HG02678 (cell line): ENCODE measurements around the gene PHF13.

ENCODE experiments used
- ATAC-seq: cut with Tn5 transposase; IDR thresholded peaks from one replicate; pipeline ENCODE4 v1.9.1; 2021; ENCODE audit warnings: mild to moderate bottlenecking, moderate library complexity; ENCODE audit not compliant: unreplicated experiment

The PHF13 gene

DNA sequence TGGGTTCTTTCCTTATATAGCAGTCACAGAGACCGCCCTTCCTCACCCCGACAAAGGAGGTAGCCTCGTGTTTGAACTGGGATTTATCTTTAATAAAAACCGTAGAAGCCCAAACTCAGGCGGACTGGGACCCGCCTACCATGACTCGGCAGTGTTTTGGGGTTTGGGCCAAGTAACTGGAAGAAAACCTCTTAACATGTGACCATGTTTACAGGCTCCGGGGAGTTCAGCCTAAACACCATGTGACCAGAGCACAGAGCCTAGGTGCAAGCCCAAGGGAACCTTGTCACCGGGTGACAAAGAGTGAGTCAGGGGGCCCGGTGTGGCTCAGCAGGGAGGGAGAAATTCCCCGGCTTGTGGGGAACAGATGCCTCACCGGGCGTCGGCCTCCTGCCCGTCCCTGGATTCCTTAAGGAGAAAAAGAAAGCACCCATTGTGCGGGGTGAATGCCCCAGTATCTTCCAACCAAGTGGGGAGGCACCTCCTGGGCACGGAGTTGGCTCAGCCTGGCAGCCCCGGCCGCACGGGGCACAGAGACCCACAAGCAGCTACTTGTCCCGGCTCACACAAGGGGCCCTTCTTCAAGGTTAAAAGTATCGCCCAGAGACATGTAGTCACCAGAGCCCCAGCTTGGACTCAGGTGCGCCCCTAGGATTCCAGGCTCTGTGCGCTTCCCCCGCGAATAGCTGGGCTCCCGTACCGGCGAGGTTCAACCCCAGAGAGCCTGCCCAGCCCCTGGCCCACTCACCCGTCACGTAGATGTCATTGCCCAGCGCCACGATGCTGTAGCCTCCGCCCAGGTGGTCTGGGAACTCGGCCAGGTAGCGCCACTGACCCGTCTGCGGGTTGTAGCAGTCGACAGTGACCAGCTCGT, 12.2 kb upstream of the PHF13 start:
- no peak for ATAC-seq

GRCh38 chr1:6601923-6602668, 11.4 kb upstream of the PHF13 start:
- peak; percentile 6 for ATAC-seq

DNA sequence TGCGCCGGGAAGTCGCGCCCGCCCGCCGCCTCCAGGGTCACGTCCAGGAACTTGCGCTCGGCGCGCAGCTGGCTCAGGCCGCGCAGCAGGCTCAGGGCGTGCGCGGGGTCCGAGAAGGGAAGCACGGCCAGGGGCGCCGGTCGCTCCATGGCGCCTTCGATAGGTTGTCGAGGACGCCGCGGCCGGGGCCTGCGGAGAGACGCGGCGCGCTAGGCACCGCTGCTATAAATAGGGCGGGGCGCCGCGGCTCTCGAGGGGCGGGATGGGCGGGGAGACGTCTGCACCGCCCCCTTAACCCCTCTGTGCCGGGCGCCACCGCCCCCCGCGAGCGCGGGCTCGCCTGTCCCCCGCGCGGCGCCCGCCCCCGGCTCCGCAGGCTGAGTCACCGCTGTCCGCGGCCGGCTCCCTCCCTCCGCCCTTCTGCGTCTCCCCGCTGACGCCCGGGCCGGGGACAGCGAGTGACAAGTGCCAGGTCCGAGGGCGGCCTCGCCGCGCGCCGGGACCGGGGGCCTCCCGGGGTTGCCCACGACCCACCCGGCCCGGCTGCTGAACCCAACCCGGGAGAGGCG, 10.8 kb upstream of the PHF13 start, which contains the start of gene KLHL21:
Gene KLHL21, minus strand, starts transcription at position 201 of the 569 bp plus-strand sequence. Its CDS starts 52 bp downstream, at position 149.
- peak; percentile 62 for ATAC-seq

GRCh38 chr1:6603238-6603914, 10.2 kb upstream of the PHF13 start:
- ATAC-seq = peak; percentile 14

DNA sequence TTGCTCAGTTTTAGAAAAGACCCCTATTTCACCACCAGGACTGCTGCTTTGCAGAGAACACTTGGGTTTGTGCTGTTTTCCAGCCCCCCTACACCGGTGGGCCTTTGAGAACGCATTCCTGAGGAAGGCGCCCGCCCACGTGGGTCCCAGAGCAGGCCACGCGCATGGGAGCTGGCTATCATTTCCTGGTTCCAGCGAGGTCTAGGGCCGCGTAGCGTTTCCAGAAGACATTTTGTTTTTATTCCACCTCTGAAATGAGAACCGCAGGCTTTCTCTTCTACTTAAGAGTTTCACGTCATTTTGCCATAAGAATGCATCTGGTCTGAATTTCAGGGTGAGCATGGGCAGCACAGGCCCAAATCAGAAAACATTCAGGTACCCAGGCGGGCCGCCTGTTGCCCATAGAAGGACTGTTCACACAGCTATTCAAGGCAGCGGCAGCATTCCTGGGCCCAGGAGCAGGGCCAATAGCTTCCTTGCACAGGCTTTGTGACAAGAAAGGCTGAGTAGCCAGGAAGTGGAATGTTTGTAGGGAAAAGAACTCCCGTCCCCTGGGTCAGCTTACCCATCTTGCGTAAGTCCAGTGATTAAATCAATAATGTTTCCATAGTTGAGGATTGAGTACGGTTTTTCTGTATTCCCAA, 9.5 kb upstream of the PHF13 start:
- ATAC-seq = no peak

DNA sequence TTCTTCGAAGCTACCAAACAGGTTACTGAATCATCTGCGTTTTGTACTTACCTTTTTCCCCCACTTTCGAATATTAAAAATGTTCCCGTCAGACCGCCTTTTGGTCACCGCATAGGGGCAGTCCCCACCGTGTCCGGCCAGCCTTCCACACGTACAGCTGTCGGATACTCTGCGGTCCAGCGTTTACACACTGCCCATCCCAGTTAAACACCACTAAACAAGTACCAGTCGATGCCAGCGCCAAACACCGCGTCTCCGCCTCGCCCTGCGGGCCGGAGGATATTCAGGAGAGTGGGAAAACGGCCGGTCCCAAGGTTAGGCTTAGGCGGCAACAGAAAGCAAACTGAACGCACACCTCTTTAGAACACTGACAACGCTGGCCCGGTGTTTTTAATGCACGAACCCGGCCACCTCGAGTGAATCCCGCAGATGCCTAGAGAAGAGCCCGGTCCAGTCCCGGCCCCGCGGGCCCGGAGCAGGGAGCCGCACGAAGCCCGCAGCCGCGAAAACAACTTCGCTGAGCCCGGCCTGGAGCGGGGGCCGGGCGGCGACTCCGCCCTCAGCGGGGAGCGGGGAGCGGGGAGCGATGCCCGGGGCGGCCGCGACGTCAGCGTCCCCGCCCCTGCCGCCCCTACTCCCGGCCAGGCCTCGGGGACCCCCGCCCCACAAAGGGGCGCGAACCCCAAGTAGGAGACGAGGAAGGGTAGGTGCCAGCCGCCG, 730 bp upstream of the PHF13 start:
- ATAC-seq = peak; percentile 31

DNA sequence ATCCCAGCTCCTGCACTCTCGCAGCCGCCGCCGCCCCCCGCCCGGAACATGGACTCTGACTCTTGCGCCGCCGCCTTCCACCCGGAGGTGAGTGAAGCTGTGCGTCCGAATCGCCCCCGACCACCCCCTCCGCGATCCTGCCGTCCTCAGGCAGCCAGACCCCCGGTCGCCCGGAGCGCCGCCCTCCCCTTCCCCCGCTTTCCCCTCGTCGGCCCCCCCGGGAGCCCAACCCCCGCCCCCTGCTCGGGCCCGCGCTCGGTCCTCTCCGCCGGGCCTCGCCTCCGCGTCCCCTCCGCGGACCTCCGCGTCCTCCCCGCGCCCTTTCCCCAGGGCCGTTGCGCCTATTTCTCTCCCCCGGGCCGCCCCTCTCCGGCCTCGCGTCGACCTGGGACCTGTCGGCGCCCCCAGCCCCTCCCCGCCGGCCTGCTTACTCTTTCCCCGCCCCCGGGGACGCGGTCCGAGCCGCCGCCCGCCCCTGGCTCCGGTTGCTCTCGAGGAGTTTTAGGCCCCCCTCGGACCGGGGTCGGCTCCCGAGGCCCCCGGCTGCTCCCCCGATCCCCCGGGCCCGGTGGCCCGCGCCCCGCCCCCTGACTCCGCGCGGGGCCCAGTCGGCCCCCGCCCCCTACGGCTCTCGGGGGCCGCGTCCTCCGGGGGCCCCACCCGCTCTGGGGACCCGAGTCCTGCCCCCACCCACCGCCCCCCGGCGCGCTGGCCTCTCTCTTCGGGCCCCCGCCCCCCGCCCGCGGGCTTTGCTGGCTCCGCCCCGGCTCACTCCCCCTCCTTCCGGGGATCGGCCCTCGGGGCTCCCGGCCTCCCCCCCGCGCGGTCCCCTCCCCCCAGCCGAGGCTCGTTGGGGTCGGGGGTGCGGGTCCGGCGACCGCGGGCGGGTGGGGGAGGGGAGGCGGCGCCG, 743 bp downstream of the PHF13 start:
- ATAC-seq = no peak

DNA sequence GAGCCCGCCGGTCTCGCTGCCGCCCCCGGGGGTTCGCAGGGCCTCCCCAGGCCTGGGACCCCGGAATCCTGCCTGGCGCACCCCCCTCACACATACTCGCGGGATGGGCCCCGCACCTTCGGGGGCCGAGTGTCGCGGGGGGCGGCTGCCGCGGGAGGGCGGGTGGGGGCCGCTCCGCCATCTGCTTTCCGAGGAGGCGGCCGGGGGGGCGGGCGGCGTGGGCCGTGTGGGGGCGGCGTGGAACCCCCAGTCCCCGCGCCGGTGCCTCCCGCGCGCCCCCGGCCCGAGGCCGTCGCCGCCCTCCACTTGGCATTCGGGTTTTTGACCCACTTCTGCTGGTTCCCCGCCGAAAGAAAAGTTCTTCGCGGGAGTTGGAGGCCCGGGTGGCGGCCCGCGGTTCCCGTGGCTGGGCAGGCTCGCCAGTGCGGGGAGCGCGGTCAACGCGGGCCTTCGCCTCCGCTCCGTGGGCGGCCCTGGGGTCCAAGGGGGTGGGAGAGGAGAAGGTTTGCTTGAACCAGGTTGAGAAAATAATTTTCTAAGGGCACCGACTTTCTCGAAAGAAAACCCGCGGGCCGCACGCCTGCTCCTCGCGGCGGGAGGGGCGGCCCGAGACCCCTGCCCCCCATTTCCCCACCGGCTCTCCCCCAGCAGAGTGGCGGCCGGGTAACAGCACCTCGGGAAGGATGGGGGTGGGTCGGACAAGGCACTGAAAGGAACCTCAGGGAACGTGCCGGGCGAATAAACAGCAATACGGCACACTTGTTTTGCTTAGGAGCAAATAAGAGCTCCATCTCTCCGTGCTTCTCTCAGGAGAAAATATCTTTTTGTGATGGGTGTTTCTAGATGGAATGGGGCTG, 1.6 kb downstream of the PHF13 start:
- no peak for ATAC-seq

DNA sequence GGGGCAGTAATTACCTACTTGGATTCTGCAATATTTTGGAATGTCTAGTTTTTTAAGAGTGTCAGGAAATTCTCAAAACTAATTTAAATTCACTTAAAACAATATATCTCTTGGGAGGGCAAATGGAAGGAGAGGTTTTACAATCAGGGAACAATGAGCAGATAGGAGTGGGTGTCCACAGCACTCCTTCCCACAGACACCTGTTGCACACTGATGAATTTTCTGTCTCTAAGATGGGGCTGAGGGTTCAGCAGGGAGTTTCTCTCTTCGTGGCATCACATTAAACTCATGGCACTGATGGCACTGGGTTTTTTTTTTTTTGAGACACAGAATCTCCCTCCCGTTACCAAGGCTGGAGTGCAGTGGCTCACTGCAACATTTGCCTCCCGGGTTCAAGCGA, 5.5 kb downstream of the PHF13 start:
- no peak for ATAC-seq

DNA sequence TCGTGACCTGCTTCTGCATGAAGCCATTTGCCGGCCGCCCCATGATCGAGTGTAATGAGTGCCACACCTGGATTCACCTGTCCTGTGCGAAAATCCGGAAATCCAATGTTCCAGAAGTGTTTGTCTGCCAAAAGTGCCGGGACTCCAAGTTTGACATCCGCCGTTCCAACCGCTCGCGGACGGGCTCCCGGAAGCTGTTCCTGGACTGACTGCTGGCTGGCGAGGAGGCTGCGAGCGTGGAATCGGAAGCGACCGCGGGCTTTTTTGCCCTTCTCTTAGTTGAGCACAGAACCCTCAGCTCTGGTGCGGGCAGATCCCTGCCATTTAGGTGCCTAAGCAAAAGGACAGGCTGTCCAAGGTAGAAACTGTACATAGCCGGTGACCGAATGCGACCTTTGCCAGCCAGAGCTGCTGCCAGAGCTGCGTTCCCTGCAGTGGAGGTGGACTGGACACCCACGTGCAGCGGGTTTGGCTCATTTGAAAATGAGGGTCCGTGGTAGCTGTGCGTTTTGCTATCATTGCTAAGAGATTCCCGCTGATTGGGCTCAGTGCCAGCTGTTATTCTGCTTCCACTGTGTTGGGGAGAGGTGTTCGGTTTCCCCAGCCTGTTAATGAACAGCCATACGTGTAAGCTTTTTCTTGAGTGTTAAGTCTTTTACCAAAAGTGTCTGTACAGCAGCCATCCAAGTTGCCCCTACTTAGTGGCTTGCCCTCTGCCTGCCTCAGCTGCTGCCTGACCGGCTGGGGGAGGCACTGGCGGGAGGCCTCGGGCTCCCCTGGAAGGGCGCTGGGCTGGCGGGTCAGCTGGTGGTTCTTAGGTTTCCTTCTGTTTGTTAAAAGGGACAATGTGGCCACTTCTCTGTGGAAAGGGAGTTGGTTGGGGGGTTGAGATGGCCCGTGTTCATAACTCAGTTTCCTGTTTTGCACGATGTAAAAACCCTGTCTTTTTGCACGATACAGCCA, 8.2 kb downstream of the PHF13 start:
- no peak for ATAC-seq

DNA sequence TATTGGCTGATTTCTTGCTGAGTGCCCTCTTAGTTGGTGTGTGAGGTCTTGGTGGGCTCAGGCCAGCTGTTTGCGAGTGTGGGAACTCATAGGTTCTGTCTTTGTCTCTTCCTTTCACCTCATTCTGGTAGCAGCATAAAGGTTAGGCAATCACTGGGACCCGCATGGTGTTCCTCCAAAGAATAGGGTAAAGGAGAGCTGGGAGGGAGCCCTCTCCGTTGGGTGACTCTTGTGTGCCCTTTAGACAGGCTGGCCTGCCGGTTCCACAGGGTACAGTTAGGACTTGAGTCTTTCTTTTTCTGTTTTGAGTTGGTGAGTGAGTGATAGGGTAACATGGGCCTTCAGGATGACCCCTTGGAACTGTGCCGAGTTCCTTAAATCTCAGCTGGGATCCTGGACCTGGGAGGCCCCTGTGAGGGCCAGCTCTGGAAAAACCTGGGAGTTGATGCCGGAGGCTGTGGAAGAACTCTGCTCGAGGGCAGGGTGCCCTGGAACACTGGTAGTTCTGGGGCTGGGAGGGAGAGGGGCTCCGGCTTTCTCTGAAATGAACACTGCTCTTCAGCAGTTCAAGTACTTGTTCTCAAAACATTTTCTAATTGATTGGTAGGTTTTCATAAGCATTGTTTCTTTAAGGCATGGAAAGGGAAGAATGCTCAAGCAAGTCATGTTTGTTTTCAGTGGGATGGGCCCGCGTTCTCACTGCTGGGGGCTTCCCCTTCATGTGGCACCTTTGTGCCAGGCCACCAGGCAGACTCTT, 9.0 kb downstream of the PHF13 start:
- no peak for ATAC-seq

- no peak for ATAC-seq
Observed at GRCh38 chr1:6623269-6623965, 9.9 kb downstream of the PHF13 start.

- ATAC-seq = peak; percentile 85
Observed at GRCh38 chr1:6624710-6625583, 11.4 kb downstream of the PHF13 start, which contains the start of gene THAP3. Gene THAP3, plus strand, starts transcription at chr1:6624868. Its CDS starts 351 bp downstream, at chr1:6625219.

- peak; percentile 22 for ATAC-seq
Observed at GRCh38 chr1:6625584-6626149, 12.1 kb downstream of the PHF13 start.
